NB4 (cell line): ENCODE data around the gene INO80D.

Source experiments
- POLR2A ChIP-seq: IDR thresholded peaks from 2 replicates; pipeline ENCODE4 v1.6.1; 2011; ENCODE audit warnings: mild to moderate bottlenecking; ENCODE audit not compliant: insufficient read length; ENCODE audit errors: extremely low read depth
- TF ChIP-seq, protein P1 (sequence below): IDR thresholded peaks from one replicate; pipeline ENCODE4 v1.5.1; 2012; ENCODE audit warnings: low read depth, low read length
- TF ChIP-seq, protein P2 (sequence below): IDR thresholded peaks from 2 replicates; pipeline ENCODE4 v1.6.1; 2011; ENCODE audit warnings: low read depth, low read length

DNA sequence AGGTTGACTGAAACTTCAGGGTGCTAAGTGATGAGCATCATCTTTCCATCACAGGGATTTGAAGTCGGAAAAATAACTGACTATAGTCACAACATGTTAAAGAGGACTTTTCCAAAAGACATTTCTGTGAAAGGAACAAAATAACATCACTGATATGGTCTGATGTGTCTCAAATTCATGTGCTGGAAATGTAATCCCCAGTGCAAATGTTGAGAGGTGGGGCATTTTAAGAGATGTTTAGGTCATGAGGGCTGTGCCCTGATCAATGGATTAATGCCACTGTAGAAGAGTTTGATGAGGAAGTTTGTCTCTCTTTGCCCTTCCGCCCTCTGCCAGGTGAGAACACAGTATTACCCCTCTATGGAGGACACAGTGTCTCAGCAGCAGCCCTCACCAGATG is 95.9 kb downstream of the INO80D start:
- TF ChIP-seq, protein P1, sequence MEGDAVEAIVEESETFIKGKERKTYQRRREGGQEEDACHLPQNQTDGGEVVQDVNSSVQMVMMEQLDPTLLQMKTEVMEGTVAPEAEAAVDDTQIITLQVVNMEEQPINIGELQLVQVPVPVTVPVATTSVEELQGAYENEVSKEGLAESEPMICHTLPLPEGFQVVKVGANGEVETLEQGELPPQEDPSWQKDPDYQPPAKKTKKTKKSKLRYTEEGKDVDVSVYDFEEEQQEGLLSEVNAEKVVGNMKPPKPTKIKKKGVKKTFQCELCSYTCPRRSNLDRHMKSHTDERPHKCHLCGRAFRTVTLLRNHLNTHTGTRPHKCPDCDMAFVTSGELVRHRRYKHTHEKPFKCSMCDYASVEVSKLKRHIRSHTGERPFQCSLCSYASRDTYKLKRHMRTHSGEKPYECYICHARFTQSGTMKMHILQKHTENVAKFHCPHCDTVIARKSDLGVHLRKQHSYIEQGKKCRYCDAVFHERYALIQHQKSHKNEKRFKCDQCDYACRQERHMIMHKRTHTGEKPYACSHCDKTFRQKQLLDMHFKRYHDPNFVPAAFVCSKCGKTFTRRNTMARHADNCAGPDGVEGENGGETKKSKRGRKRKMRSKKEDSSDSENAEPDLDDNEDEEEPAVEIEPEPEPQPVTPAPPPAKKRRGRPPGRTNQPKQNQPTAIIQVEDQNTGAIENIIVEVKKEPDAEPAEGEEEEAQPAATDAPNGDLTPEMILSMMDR, result no peak
- TF ChIP-seq POLR2A, result no peak
- TF ChIP-seq, protein P2, sequence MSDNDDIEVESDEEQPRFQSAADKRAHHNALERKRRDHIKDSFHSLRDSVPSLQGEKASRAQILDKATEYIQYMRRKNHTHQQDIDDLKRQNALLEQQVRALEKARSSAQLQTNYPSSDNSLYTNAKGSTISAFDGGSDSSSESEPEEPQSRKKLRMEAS, result no peak
